K562 (cell line): ENCODE measurements around the gene PRKAR1B. TPM values are rescaled to one million over a fixed set of nuclear protein-coding genes. Genes with fewer than 3 reads are reported as not detected.

Experiments
- EWSR1 ChIP-seq: fragments of 450-650 bp; IDR thresholded peaks from 2 replicates; pipeline ENCODE4 v1.6.1; 2018; ENCODE audit warnings: borderline replicate concordance, mild to moderate bottlenecking, low read depth, moderate library complexity; ENCODE audit not compliant: partially characterized antibody
- MXD1 ChIP-seq: fragments of 250-450 bp; sonication (Bioruptor Pico); IDR thresholded peaks from 2 replicates; pipeline ENCODE4 v1.8.0; 2021; ENCODE audit warnings: borderline replicate concordance, mild to moderate bottlenecking, moderate library complexity; ENCODE audit not compliant: poor library complexity, severe bottlenecking
- PYGO2 ChIP-seq: fragments of 450-650 bp; IDR thresholded peaks from 2 replicates; pipeline ENCODE4 v1.6.1; 2016; ENCODE audit warnings: mild to moderate bottlenecking, missing genetic modification characterization, moderate library complexity, missing compliant biosample characterization
- RBM17 ChIP-seq: fragments of 200-400 bp; formaldehyde crosslinking; IDR thresholded peaks from 2 replicates; pipeline ENCODE4 v1.6.1; 2017; ENCODE audit warnings: low read depth, mild to moderate bottlenecking, low read length, borderline replicate concordance
- RBM22 ChIP-seq: fragments of 200-400 bp; formaldehyde crosslinking; IDR thresholded peaks from 2 replicates; pipeline ENCODE4 v1.6.1; 2018; ENCODE audit warnings: low read length, low read depth; ENCODE audit not compliant: poor library complexity, severe bottlenecking
- SIN3A ChIP-seq, 2 experiments: fragments of 150-350 bp in 1 of 2; IDR thresholded peaks; 2 replicates each; pipeline ENCODE4 v1.6.1; 2011 to 2016; ENCODE audit warnings: borderline replicate concordance in 2 of 2, low read depth in 2 of 2, low read length in 2 of 2, mild to moderate bottlenecking in 2 of 2, moderate library complexity in 2 of 2; ENCODE audit not compliant: control insufficient read depth in 1 of 2
- TAF1 ChIP-seq: IDR thresholded peaks from 2 replicates; pipeline ENCODE4 v1.6.1; 2011; ENCODE audit warnings: mild to moderate bottlenecking, low read length, moderate library complexity; ENCODE audit not compliant: insufficient read depth, control insufficient read depth, severe bottlenecking; ENCODE audit errors: extremely low read depth
- YY1 ChIP-seq, 3 experiments: IDR thresholded peaks; 2 replicates each; pipeline ENCODE4 v1.6.1; 2011; ENCODE audit warnings: low read length in 2 of 3, mild to moderate bottlenecking in 2 of 3, moderate library complexity in 2 of 3, borderline replicate concordance in 1 of 3, control low read depth in 1 of 3, low read depth in 1 of 3; ENCODE audit not compliant: insufficient read depth in 3 of 3, insufficient replicate concordance in 2 of 3, control insufficient read depth in 1 of 3, insufficient read length in 1 of 3; ENCODE audit errors: extremely low read depth in 1 of 3
- ZNF512 ChIP-seq: IDR thresholded peaks from 2 replicates; pipeline ENCODE4 v1.6.1; 2016; ENCODE audit warnings: missing genetic modification characterization, missing compliant biosample characterization
- polyA plus RNA-seq, 8 experiments: library from polyadenylated mRNA; depleted of rRNA in 4 of 8; stranded (reverse) in 5 of 8; unstranded in 3 of 8; fragments of >200 nt; fragmentation: Nextera tagmentation in 2 of 8; fragmentation: Illumina TruSeq in 1 of 8; extraction: Ambion mirVana in 2 of 8; extraction: Trizol in 1 of 8; gene quantifications; 2 replicates each; pipeline versions ENCODE4 v1.2.1 to v1.2.3, GENCODE V29; 2011 to 2014; ENCODE audit warnings: inconsistent platforms in 1 of 8, missing spikeins in 1 of 8
- total RNA-seq, 7 experiments: library from RNA; depleted of rRNA in 6 of 7; stranded (reverse); fragments of >200 nt in 6 of 7; fragmentation: Illumina TruSeq in 2 of 7; extraction: Trizol in 2 of 7; gene quantifications; 2 replicates each; pipeline versions ENCODE4 v1.2.1 to v1.2.3, GENCODE V29; 2011 to 2021; ENCODE audit warnings: low replicate concordance in 1 of 7
- TF ChIP-seq, protein P1 (sequence below): sonication (generic); formaldehyde crosslinking; IDR thresholded peaks from 2 replicates; pipeline ENCODE4 v1.8.1; 2022; ENCODE audit warnings: missing genetic modification reagents

Gene PRKAR1B
- total and polyA plus RNA-seq, 9 of the 15 experiments (the other 6 are each of a cell fraction or from before 2014, with no cell fraction given): 0.99 to 30.5 (median 12.7) TPM

- TF ChIP-seq RBM17 (no peak), MXD1 (CRISPR knock-in tag) (no peak), YY1 (IDR thresholded peaks at IDR 0.05; ENCODE audit: borderline replicate concordance in 1 of 3, control insufficient read depth in 1 of 3, extremely low read depth in 1 of 3, insufficient read depth in 3 of 3, insufficient read length in 1 of 3, insufficient replicate concordance in 2 of 3, low read depth in 1 of 3, low read length in 2 of 3) (peak in 1 of 3 experiments; percentile 42), RBM22 (no peak), TAF1 (peak; percentile 14), PYGO2 (tag) (no peak), ZNF512 (tag) (no peak), SIN3A (IDR thresholded peaks at IDR 0.05; ENCODE audit: borderline replicate concordance in 2 of 2, control insufficient read depth in 1 of 2, low read depth in 2 of 2, low read length in 2 of 2) (no peak), EWSR1 (no peak)
- TF ChIP-seq, protein P1, sequence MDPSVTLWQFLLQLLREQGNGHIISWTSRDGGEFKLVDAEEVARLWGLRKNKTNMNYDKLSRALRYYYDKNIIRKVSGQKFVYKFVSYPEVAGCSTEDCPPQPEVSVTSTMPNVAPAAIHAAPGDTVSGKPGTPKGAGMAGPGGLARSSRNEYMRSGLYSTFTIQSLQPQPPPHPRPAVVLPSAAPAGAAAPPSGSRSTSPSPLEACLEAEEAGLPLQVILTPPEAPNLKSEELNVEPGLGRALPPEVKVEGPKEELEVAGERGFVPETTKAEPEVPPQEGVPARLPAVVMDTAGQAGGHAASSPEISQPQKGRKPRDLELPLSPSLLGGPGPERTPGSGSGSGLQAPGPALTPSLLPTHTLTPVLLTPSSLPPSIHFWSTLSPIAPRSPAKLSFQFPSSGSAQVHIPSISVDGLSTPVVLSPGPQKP: no peak
Measured at GRCh38 chr7:603152-603951, 123.7 kb downstream of the PRKAR1B start (continued).
